Right lung (tissue), 5 donors: ENCODE results near the gene CYB5R3. TPM values are rescaled to one million over a fixed set of nuclear protein-coding genes. Genes with fewer than 3 reads are reported as not detected.
A peak's percentile ranks its signal among the peaks of the same experiment; 100 is the strongest.
"Not testable (repeated sequence)": the region's sequence is repeated elsewhere in the genome, so short reads cannot be mapped to it uniquely, and the experiment has no call there.

Source experiments
- DNase-seq, 2 donors: peaks; one replicate each; pipeline ENCODE4 v3.0.0-alpha.2; 2013
- polyA plus RNA-seq, 5 donors: library from polyadenylated mRNA; unstranded; fragments of 120-200 nt; gene quantifications; one replicate each; pipeline versions ENCODE4 v1.2.1 to v1.2.3, GENCODE V29; 2013; ENCODE audit warnings: inconsistent platforms in 1 of 5, low replicate concordance in 1 of 5; ENCODE audit not compliant: insufficient read length in 5 of 5, insufficient read depth in 1 of 5

Gene CYB5R3
- polyA plus RNA-seq, 5 donors = 120 to 176 (median 128) TPM

- not testable (repeated sequence) for DNase-seq
These were observed 41.6 kb downstream of the CYB5R3 start for GRCh38 chr22:42607641-42608040.

DNA sequence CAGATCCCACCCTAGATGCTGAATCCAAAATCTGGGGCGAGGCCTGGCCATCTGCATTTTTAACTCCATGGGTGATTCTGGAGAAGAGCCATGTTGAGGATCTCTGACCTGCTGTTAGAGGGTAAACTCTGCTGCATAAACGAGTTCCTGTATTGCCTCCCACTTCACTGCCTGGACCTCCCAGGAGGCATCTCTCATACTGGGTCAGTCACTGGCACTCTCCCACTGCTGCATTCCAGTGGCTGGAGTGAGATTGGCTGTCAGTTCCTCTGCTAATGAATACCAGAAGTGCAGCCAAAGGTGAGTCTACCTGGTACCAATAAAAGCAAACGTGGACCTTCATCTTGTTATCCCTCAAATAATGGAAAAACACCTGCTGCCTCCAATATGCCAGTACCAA is 44.8 kb downstream of the CYB5R3 start:
- no peak for DNase-seq

DNA sequence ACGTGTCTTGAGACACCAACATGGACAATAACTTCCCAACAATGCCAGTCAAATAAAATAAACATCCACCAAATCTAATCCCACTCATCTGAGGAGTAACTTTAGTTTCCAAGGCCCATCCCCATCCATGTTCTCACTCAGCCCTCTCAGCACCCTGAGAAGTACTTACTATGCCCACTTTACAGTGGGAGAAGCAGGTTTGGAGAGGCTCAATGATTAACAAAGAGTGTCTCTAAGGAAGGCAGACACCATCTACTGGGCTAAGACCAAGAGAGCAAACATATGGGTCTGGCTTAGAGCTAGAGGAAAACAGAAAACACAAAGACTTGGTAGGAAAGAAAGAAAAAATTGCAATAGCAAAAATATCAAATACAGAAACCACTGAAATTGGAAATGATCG is 45.8 kb downstream of the CYB5R3 start:
- DNase-seq = no peak

DNA sequence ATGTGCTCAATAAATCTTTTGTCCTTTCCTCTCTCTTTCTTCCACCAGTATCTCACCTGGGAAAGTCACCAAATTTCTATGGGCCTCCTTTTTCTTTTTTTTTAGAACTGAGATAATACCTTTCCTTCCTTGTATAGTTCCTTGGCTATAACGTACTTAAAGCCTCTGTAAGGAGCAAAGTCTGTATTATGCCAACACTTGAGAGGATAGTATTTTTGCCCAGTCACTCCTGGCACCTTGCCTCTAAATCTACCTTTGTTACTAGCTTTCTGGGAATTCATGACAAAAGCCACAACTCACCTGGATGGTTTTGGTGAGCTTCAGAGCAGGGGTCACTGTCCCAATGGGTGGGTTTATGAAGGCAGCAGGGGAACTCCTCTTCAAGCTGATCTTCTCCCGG is 46.7 kb downstream of the CYB5R3 start:
- no peak for DNase-seq

- DNase-seq = no peak
These were observed 47.2 kb downstream of the CYB5R3 start for GRCh38 chr22:42601879-42602465.

- DNase-seq = no peak
These were observed 52.2 kb downstream of the CYB5R3 start for GRCh38 chr22:42596863-42597530.

- no peak for DNase-seq
These were observed 52.9 kb downstream of the CYB5R3 start for GRCh38 chr22:42596336-42596735.

- no peak for DNase-seq
These were observed 53.8 kb downstream of the CYB5R3 start for GRCh38 chr22:42595434-42595833.

DNA sequence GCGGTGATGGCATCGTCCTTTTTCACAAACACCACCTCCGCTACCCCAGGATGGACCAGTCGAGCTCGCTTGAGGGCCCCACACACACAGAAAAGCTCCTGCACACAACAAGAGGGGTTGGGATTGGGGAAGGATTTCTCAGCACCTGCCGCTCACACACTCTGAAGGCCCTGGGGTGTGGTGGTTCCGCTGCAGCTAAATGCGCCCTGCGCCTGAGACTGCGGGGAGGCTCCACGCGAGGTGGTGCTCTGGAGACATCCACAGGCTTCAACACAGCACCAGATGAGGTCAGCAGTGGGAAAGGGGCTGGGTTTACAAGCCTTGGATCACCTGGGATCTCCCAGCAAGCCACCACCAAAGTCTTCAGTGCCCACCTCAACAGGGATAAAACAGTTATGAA is 57.2 kb downstream of the CYB5R3 start:
- DNase-seq = no peak

- no peak for DNase-seq
These were observed 61.5 kb downstream of the CYB5R3 start for GRCh38 chr22:42587588-42588175.

GRCh38 chr22:42586381-42586780 is 62.8 kb downstream of the CYB5R3 start:
- DNase-seq = no peak

DNA sequence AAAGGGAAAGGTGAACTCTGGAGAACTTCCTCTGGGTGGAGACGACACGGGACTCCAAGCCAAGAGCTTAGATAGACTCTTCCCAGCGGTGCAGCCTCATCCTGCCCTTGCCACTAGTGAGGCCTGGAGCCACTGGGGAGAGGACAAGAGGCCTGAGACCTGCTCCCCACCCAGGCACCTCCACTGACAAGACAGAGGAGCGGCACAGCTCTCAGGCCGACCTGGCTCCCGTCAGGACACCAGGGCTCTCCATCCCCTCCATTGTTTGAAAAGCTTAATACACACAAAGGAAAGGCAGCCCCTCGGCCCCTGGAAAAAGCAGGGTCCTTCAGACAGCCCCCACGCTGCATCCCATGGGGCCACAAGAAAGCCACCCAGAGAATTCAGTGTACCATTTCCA is 64.1 kb downstream of the CYB5R3 start:
- DNase-seq = no peak

DNA sequence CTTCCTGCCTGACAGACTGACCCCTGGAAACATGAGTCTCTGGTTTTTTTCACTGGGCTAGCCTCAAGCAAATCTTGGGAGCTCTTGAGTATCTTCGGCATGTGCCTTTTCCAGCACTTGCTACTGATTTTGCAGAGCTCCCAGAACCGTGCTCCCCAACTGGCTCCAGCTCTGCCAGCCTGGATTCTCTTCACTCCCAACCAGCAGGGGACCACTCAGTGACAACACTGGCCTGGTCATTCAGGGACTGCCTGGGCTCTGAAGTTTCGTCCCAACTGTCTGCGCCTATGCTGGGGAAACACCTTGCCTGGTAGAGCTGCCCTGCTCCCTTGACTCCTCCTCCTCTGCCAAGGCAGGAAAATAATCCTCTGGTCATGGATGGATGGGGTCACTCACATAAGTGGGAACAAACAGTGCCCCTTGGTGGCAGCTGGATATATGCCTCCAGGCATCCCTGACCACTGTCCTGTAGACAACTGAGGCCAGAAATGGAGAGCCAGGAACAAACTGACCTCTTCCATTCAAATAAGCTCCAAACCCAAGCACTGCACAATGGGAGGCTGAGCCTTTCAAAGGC is 64.7 kb downstream of the CYB5R3 start:
- no peak for DNase-seq

GRCh38 chr22:42582987-42583386 is 66.2 kb downstream of the CYB5R3 start:
- DNase-seq = no peak

- DNase-seq = peak; percentile 77
These were observed 67.2 kb downstream of the CYB5R3 start for GRCh38 chr22:42581762-42582716.

GRCh38 chr22:42581194-42581761 is 67.9 kb downstream of the CYB5R3 start:
- DNase-seq = not testable (repeated sequence)

DNA sequence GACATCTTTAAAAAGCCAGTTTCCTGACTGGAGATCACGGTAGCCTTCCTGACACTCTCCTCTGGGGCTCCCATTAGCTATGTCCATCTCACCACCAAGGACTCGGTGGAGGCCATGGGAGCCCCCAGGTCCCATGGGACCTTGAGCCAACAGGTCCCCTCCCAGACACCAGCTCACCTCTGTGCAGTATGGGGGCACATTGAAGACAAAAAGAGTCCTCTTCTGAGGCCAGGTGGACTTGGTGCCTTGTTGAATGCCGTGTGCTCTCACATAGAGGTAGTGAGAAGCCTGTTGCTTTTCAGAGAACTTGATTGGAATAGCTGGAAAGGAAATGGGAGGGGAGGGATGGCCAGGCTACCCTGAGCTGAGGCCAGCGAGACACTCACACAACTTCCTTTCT is 69.2 kb downstream of the CYB5R3 start:
- DNase-seq = not testable (repeated sequence)

DNA sequence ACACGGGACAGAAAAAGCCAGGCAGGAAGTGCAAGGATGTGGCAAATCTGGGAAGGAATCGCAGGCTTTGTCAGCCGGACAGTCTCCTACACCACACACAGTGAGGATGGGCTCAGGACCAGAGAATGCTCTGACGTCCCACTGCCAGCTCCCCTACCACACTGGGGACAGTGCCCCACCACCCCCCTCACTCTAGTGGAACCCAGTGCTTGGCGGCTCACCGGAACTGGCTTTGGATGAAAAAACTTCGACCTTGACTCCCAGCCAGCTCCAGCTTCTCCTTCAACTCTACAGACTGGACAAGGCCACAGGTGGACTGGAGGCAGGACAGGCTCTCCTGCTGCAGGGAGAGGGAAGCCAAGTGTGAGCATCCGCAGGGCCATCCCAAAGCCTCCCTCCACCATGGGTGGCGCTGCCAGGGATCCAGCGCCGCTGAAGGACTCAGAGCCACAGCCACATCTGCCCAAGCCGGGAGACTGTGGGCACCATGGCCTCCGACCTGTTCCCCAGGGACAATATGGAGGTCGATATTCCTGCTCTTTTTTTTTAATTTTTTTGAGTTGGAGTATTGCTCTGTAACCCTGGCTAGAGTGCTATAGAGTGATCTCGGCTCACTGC is 71.5 kb downstream of the CYB5R3 start:
- no peak for DNase-seq

GRCh38 chr22:42577141-42577540 is 72.1 kb downstream of the CYB5R3 start:
- not testable (repeated sequence) for DNase-seq

GRCh38 chr22:42575996-42576574 is 73.1 kb downstream of the CYB5R3 start:
- not testable (repeated sequence) for DNase-seq

DNA sequence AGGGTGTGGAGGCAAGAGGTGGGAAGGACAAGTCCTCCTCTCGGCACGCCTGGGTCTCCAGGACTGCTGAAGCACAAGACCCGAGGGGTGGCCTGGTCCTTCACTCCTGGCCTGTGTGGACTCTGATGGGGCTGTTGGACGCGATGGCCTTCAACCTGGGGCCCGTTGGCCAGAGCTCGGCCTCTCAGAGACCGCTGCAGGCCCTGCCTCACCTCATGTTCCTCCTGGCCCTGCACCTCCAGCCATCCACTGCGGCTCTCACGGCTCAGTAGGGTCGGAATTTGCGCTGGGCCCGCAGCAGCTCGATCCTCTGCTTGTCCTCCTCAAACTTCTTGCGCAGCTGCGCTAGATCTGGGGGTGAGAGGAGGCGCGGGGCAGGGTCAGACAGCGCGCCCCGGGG is 74.7 kb downstream of the CYB5R3 start:
- DNase-seq = not testable (repeated sequence)
